ENCODE data around the gene SECISBP2.

- TF ChIP-seq CTCF (IDR thresholded peaks at IDR 0.05): no peak
- no peak for TF ChIP-seq POLR2A (IDR thresholded peaks at IDR 0.05)
Observed at GRCh38 chr9:89325733-89326132, 7.4 kb downstream of the SECISBP2 start.

Data from body of pancreas (tissue), 4 donors.